GM19193 (cell line): ENCODE measurements around the gene FBXW8.

Experiments
- POLR2A ChIP-seq: IDR thresholded peaks from 4 replicates; pipeline ENCODE4 v1.6.1; 2011; ENCODE audit not compliant: insufficient read depth, insufficient read length; ENCODE audit errors: extremely low read depth

The FBXW8 gene

DNA sequence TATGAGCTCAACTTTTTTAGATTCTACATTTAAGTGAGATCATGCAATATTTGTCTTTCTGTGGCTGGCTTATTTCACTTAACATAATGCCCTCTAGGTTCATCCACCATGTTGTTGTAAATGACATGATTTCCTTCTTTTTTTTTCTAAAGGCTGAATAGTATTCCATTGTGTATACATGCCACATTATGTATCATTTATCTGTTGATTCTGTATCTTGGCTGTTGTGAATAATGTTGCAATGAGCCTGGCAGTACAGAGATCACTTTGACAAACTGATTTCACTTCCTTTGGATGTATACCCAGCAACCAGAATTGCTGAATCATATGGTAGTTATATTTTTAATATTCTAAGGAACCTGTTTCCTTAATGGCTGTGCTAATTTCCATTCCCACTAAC, 19.1 kb downstream of the FBXW8 start:
- TF ChIP-seq POLR2A: no peak

DNA sequence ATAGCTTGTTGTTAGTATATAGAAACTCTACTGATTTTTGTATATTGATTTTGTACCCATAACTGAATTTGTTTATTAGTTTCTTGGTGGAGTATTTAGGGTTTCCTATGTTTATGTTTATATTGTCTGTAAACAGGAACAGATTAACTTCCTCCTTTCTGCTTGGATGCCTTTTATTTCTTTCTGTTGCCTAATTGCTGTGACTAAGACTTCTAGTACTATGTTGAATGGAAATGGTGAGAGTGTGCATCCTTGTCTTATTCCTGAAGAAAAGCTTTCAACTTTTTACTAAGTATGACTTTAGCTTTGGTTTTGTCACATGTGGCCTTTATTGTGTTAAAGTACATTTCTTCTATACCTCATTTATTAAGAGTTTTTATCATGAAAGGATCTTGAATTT, 20.9 kb downstream of the FBXW8 start:
- no peak for TF ChIP-seq POLR2A

DNA sequence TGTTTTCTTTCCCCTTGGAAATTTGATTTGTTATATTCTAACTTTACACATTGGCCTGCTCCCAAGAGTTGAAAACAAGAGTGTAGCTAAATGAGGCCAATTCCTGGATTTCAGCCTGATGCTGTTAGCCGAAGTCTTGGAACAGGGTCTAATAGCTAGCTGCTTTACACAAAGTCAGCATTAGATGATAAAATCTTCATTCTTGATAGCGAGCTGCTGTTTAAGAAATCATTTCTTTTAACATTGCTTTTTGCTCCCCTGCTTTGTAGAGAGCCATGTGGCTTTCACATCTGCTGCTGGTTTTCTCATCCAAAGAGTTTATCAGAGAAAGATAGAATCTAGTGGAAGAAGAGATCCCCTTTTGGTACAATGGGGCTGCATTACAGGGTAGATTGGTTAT, 22.3 kb downstream of the FBXW8 start:
- no peak for TF ChIP-seq POLR2A

DNA sequence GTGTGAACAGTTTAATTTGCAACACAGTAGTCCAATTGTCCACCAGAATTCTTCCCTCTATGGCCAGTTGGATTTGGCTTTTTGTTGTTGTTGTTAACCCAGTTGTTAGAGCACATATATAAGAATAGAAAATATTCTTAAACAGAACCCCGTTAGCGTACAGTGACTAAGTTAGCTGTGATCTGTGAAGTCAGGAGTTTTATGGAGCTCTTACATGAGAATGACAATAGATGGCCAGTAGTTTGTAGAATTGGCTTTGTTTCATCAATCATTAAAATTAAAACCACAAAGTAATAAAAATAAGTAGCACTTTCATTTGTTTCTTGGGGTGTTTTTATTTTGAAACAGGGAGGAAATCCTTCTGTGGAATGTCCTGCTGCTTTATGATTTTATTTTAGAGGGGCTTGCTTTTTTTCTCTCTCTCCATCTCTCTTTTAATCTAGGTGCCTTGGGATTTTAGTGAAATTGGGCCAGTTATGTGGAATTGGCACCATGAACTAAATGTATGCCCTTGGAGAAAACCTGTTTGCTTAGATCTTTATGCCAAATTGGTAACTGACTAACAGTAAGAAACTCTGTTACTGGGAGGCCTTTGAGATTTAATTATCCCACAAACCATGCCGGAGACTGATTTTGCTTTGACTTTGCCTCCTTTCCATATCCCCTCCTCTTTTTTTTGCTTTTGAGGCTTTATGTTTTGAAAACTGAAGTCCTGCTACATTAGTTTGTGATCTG, 22.9 kb downstream of the FBXW8 start:
- TF ChIP-seq POLR2A: no peak

DNA sequence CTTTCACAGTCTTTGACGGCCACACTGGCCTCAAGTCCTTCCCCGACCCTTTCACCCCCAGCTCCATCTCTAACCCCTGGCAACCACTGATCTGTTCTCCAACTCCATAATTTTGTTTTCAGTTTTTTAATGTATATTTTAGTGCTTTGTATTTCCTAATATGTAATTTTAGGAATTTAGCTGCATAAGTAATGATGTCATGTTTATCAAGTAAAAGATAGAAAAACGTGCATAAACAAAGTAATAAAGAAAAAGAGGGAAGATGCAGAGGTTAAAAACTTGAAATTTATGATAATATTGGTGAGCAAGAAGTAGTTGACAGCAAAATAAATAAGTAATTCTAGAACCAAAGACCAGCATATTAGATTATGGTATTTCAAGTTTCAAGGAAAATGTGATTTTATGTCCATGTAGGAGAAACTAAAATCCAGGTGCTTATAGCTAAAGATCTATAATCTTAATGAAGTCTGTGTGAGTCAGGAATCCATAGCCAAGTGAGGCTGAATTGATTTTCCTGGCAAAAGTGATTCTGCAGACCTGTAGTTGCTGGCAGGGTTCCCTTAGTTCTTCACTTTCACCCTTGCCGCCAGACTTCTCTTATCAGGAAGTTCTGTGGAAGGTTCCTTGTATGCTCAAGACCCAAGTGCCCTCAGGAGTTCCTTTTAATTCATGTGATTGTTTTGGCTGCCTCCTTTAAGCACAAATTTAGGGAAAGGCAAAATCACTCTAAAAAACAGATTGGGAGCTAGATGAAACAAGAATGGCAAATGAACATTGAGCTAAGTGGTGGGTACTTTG, 24.4 kb downstream of the FBXW8 start:
- TF ChIP-seq POLR2A: no peak

DNA sequence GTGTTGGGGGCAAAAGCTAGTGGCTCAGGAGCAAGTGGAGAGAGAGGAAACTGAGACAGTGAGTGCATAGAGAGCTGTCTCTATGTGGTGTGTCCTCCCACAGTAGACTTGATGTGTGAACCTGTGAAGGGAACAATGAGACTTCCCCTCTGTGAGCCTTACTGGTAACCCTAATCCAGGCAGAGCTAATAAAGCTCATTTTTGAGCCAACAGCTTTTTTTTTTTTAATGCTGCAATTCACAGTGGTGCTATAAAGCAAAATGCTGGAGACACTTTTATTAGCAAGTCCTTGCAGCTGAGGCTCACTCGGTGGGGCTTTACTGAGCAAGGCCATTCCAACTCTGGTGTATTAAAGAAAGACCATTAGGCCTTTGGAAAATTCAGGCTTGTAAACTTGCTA, 26.9 kb downstream of the FBXW8 start:
- no peak for TF ChIP-seq POLR2A

DNA sequence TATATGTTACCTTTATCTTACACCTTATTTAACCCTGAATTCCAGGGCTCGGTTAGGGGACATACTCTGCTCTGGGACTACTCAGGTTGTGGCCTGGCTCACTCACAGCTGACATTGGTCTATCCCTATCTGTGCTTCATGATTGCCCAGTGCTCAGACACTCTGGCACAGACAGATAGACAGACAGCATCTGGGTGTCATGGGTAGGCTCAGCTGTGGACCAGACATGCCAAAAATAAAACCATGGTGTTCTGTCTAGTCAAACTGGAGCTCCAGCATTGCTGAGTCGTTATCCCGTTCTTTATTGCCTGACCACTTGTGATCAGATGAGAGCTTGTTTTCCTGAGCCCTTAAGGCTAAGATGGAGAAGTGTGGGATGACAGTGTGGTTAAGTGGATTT, 29.0 kb downstream of the FBXW8 start:
- no peak for TF ChIP-seq POLR2A

DNA sequence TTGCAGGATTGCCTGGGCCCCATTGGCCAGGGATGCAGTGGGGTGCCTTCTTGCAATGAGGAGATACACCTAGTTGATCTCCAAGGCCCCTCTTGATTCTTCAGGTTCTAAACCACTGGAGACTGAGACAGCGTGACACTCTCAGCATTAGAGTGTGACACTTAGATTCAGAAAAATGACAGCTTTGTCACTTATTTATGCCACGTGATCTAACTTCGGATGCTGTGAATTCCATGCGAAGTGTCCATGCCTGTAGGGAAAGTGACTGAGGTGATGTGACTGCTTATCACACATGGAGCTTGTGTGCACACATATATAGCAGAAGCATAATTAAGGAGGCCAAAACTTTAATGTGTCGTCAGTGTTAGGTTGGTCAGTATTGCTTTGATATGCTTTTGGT, 30.4 kb downstream of the FBXW8 start:
- no peak for TF ChIP-seq POLR2A

DNA sequence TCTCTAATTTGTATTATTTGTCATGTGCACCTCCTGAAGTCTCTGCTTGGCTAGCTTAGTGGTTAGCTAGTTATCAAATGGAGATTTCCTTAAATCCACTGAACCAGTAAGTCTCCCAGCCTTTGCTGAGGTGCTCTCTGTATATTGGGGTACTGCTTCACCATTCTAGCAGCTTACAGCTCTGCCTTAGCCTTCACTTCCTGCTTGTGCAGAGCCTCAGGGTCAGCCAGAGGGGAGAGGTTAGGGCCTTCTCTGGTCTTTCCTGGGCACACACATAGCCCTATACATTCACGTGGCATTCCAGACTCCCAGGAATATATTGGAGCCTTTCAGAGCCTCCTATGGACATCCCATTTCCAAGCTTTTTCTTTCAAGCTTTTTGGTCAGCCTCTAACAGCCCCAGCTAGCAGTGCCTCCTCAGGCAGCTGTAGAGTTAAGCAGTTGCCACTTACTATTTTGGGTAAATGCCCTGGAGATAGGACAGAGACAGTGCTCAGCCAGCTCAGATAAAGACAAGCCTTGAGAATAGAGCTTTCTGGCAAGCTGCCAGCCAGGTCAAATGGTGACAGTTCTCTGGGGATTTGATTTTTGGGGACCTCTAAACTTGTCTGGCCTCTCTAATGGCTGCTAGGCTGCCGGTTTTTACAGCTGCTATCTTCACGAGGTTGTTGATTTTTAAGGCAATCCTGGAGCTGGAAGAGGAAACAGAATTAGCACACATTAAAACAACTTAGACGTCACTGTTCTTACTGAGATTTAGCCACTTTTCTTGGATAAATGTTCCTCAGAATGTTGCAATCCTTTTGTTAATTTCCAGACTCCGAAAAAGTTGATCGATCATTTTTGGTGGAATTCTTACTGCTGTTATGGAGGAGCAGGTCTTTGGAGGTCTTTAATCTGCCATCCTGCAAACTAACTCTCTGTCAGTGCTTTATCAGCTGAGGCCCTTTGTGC, 32.9 kb downstream of the FBXW8 start:
- TF ChIP-seq POLR2A: no peak

DNA sequence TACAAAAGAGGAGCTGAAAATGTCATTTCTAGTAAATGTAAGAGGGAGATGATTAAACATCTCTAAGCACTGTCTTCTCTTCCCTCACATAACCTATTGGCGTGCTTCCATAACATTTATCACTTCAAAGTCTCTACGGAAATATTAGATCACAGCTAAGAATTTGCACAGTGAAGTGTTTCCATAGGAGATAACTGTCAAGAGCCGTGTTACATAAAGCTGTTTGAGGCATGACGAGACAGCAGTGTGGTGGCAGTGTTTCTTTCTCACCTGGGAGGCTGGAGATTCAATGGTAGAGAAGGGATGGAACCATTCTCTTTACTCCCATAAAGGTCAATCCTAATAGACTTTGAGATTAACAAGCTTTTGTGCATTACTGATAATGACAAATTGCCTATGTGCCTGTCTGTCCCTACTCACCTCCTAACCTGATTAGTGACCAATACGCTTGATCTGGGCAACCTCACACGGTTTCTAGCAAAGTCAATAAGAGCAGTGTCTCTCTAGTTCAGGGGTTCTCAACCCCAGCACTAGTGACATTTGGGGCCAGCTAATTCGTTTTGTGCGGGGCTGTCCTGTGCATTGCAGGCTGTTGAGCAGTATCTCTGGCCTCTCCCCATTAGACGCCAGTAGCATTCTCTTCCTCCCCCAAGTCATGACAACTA, 35.3 kb downstream of the FBXW8 start:
- TF ChIP-seq POLR2A: no peak

DNA sequence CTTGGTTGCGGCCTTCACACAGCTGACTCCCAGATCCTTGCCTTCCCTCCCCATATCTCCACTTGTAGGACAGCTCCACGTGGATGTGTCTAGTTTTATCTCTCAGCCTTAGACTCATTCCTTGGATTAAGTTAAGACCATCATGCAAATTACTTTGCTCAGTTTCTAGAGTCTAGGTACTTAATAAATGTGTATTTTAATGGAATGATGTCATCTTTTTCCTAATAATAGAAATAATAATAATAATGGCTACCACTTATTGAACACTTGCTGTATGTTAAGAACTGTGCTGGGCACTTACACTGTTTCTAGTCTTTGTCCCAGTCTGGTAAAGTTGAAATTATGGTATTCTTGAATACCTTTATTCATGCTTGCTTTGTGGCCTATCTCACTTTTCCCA, 37.5 kb downstream of the FBXW8 start:
- no peak for TF ChIP-seq POLR2A

DNA sequence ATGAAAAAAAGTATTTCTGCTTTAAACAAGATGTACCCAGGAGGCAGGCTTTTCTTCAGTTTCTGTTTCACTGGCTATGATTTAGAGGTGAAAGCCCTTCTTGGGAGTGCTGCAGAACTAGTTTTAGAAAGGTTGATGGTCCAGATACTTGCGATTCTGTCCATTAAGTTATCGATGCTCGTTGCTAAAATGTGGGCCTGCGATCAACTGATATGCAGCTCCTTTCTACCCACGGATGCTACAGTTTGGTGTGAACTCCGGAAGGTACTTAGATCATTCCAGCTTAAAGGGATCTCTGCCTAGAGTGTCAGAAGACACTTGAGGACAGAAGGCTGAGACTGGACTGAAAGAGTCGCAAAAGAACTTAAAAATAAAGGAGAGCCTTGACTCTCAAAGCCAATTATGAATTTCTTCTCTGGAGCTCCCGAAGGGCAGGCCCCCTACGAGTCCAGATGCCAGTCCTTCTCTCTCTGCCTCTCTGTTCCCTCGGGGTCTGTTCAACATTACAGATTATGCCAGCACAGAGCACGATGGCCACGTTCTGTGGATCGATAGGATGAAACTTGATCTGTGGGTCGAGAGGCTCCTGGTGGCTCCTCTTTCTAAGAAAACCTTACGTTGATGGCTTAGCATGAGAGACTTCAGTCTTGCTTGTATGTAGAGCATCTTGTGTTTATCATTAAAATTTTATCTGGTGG, 40.0 kb downstream of the FBXW8 start:
- no peak for TF ChIP-seq POLR2A

DNA sequence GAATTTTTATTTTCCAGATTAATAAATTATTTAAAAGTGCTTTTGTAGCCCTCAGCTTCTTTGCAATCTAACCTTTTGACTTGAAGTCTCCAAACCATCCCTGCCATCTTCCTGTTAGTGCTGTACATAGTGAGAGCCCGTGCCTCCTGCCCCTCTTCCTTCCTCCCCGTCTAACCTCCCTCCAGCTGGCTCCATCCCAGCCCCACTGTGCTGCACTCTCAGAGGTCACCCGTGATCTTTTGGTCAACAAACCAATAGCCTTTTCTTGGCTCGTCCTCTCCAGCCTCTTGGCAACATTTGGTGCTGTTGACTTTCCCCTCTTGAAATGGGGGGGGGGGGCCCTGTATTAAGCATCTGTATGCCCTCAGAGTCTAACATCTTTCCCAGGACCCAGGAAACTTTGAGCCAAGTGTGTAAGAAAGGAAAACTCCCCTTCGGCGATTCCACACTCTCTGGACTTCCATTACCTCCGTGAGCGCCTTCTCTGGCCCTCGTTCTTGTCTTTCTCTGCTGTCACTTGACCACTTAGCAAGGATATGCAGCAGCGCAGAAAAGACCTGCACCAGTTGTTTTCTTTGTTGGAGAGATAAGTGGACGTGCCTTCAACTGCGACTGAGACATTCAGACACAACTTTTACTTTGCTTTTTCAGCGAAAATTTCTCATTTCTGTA, 44.1 kb downstream of the FBXW8 start:
- no peak for TF ChIP-seq POLR2A
